CD4-positive, alpha-beta memory T cell (primary cell): Measurements from ENCODE around the gene GADD45G. TPM values are rescaled to one million over a fixed set of nuclear protein-coding genes. Genes with fewer than 3 reads are reported as not detected.

Source experiments
- CTCF ChIA-PET: fragments of 350-600 bp; sonication (Branson Sonifier 250); formaldehyde crosslinking; loops from one replicate; lab custom pipeline; 2021; ENCODE audit warnings: inconsistent platforms; ENCODE audit not compliant: partially characterized antibody; lab: Charles Lee
- POLR2A ChIA-PET: fragments of 350-600 bp; sonication (Branson Sonifier 250); formaldehyde crosslinking; loops from one replicate; lab custom pipeline; 2021; ENCODE audit not compliant: partially characterized antibody; lab: Charles Lee
- DNase-seq, 5 donors: peaks; one replicate each; pipeline versions ENCODE4 v3.0.0 to v3.0.0-alpha.2; 2020 to 2022; ENCODE audit warnings: mixed read lengths in 1 of 5
- H3K27ac ChIP-seq: one replicate; pipeline ENCODE4 v1.7.0; 2013; ENCODE audit warnings: low read depth, low read length
- H3K27me3 ChIP-seq: 2 replicates; pipeline ENCODE4 v1.7.0; 2013; ENCODE audit warnings: mild to moderate bottlenecking, low read length, moderate library complexity; ENCODE audit not compliant: insufficient read depth
- H3K36me3 ChIP-seq: 2 replicates; pipeline ENCODE4 v1.7.0; 2013; ENCODE audit warnings: mild to moderate bottlenecking, low read length, moderate library complexity; ENCODE audit not compliant: insufficient read depth
- H3K4me1 ChIP-seq: 2 replicates; pipeline ENCODE4 v1.7.0; 2013; ENCODE audit warnings: mild to moderate bottlenecking, low read length, moderate library complexity; ENCODE audit not compliant: insufficient read depth
- H3K4me3 ChIP-seq, 2 donors: one replicate each; pipeline ENCODE4 v1.7.0; 2013; ENCODE audit warnings: low read length in 2 of 2, mild to moderate bottlenecking in 1 of 2
- H3K9me3 ChIP-seq, 2 donors: one replicate each; pipeline ENCODE4 v1.7.0; 2013; ENCODE audit warnings: low read length in 2 of 2, control low read depth in 1 of 2; ENCODE audit not compliant: control insufficient read depth in 1 of 2
- H3K27ac Mint-ChIP-seq, 7 donors: one replicate each; pipeline ENCODE4 v1.8.0; 2020 to 2021; ENCODE audit warnings: mixed read lengths in 7 of 7, mild to moderate bottlenecking in 6 of 7, inconsistent platforms in 3 of 7, moderate library complexity in 3 of 7
- H3K27me3 Mint-ChIP-seq, 2 donors: one replicate each; pipeline ENCODE4 v1.8.0; 2020 to 2021; ENCODE audit warnings: mixed read lengths in 2 of 2
- H3K36me3 Mint-ChIP-seq, 2 donors: one replicate each; pipeline ENCODE4 v1.8.0; 2020 to 2021; ENCODE audit warnings: mixed read lengths in 2 of 2, inconsistent platforms in 1 of 2, mild to moderate bottlenecking in 1 of 2
- H3K4me1 Mint-ChIP-seq, 4 donors: one replicate each; pipeline ENCODE4 v1.8.0; 2020 to 2021; ENCODE audit warnings: mixed read lengths in 4 of 4, mild to moderate bottlenecking in 1 of 4
- H3K4me3 Mint-ChIP-seq, 8 donors: one replicate each; pipeline ENCODE4 v1.8.0; 2020 to 2021; ENCODE audit warnings: mixed read lengths in 8 of 8, mild to moderate bottlenecking in 7 of 8, moderate library complexity in 6 of 8, inconsistent platforms in 3 of 8
- H3K9me3 Mint-ChIP-seq, 8 donors: one replicate each; pipeline ENCODE4 v1.8.0; 2020 to 2021; ENCODE audit warnings: mixed read lengths in 8 of 8, mild to moderate bottlenecking in 5 of 8, inconsistent platforms in 3 of 8, moderate library complexity in 1 of 8
- intact Hi-C: fragments of 100-400 bp; cut with micrococcal nuclease; formaldehyde crosslinking; loops from one replicate; pipeline ENCODE4 v1.15.1; 2023
- polyA plus RNA-seq, 2 donors: library from polyadenylated mRNA; unstranded; fragments of 300-500 nt; fragmentation: Illumina TruSeq; gene quantifications; one replicate each; pipeline ENCODE4 v1.2.3, GENCODE V29; 2021
- total RNA-seq, 2 experiments: library from RNA; stranded (reverse); gene quantifications; one replicate each; pipeline ENCODE4 v1.2.3, GENCODE V29; 2021

Gene GADD45G
- total and polyA plus RNA-seq, 4 experiments from 2014 or later: 0.96 to 2.9 (median 2.4) TPM; not detected in 1

- Histone ChIP-seq H3K27me3 (no peaks in the 10 kb centered on the region), H3K36me3 (no peaks in the 10 kb centered on the region), H3K4me1 (no peaks in the 10 kb centered on the region), H3K9me3 (no peaks in the 10 kb centered on the region), H3K27ac (no peak overlapping the region), H3K4me3 (no peak overlapping the region)
- Mint-ChIP-seq H3K9me3 (no peaks in the 10 kb centered on the region), H3K36me3 (no peaks in the 10 kb centered on the region), H3K27me3 (no peaks in the 10 kb centered on the region), H3K27ac (no peak overlapping the region), H3K4me1 (no peaks in the 10 kb centered on the region), H3K4me3 (no peak overlapping the region)
- DNase-seq: no peak
- POLR2A ChIA-PET: no interaction called here
- intact Hi-C loops: no loop called here
- CTCF ChIA-PET: interaction anchor here (0.7 to 2.0 kb wide), 2 partner anchors 17 to 26 kb away, joined by 3 to 9 read pairs; no protein-coding TSS in a partner anchor
These were observed 14.2 kb downstream of the GADD45G start for GRCh38 chr9:89619019-89619418.

DNA sequence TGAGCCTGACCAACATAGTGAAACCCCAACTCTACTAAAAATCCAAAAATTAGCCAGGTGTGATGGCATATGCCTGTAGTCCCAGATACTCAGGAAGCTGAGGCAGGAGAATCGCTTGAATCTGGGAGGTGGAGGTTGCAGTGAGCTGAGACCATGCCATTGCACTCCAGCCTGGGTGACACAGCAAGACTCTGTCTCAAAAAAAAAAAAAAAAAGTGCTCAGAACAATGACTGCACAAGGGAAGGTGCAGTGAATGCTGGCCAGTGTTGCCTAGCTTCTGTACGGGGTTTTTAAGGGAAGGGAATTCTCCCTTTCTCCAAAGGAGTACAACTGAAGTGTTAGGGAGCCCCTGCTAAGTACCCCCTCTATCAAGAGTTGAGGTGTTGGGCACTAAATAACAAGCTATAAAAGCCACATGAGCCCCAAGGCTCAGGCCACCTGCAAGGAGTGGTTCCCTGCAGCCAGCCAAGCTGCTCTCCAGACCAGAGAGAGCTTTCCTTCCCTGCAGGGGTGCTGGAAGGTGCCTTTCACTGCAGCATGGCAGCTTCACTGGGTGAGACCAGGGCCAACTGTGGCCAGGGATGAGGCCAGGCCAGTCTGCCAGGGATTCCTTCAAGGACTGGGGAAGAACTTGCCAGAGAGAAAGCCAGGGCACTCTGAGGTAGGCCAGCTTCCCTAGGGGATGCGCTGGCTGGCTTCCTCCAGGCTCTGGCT lies 14.8 kb downstream of the GADD45G start:
- no peak overlapping the region for H3K27ac Mint-ChIP-seq
- no peaks in the 10 kb centered on the region for H3K36me3 ChIP-seq
- no peaks in the 10 kb centered on the region for H3K9me3 Mint-ChIP-seq
- H3K27me3 ChIP-seq: no peaks in the 10 kb centered on the region
- intact Hi-C loops: no loop called here
- H3K4me1 ChIP-seq: no peaks in the 10 kb centered on the region
- H3K27ac ChIP-seq: no peak overlapping the region
- H3K4me3 ChIP-seq: no peak overlapping the region
- no peaks in the 10 kb centered on the region for H3K36me3 Mint-ChIP-seq
- H3K27me3 Mint-ChIP-seq: no peaks in the 10 kb centered on the region
- CTCF ChIA-PET: interaction anchor here (1.4 to 2.0 kb wide), 2 partner anchors 8 to 17 kb away, joined by 3 to 9 read pairs; no protein-coding TSS in a partner anchor
- POLR2A ChIA-PET: no interaction called here
- no peak for DNase-seq
- H3K4me1 Mint-ChIP-seq: no peaks in the 10 kb centered on the region
- H3K9me3 ChIP-seq: no peaks in the 10 kb centered on the region
- no peak overlapping the region for H3K4me3 Mint-ChIP-seq

GRCh38 chr9:89621031-89621430 lies 16.2 kb downstream of the GADD45G start:
- ChIA-PET CTCF (interaction anchor here (1.1 to 2.0 kb wide), 2 partner anchors 19 to 27 kb away, joined by 4 to 9 read pairs; no protein-coding TSS in a partner anchor), POLR2A (no interaction called here)
- Mint-ChIP-seq H3K9me3 (no peaks in the 10 kb centered on the region), H3K36me3 (no peaks in the 10 kb centered on the region), H3K4me1 (no peaks in the 10 kb centered on the region), H3K4me3 (no peak overlapping the region), H3K27me3 (no peaks in the 10 kb centered on the region), H3K27ac (peak overlapping the region in 1 of 7 donors; percentile 22)
- no peak for DNase-seq
- Histone ChIP-seq H3K9me3 (no peaks in the 10 kb centered on the region), H3K4me1 (no peaks in the 10 kb centered on the region), H3K27ac (no peak overlapping the region), H3K27me3 (no peaks in the 10 kb centered on the region), H3K4me3 (no peak overlapping the region), H3K36me3 (no peaks in the 10 kb centered on the region)
- intact Hi-C loops: no loop called here

GRCh38 chr9:89621676-89622075 lies 16.9 kb downstream of the GADD45G start:
- no peaks in the 10 kb centered on the region for H3K9me3 Mint-ChIP-seq
- no peak overlapping the region for H3K27ac Mint-ChIP-seq
- H3K4me1 ChIP-seq: no peaks in the 10 kb centered on the region
- H3K27ac ChIP-seq: no peak overlapping the region
- CTCF ChIA-PET: interaction anchor here (1.1 kb wide), 1 partner anchor 28 kb away, joined by 4 read pairs; no protein-coding TSS in a partner anchor
- H3K4me3 Mint-ChIP-seq: no peak overlapping the region
- no peaks in the 10 kb centered on the region for H3K36me3 Mint-ChIP-seq
- intact Hi-C loops: no loop called here
- no peak overlapping the region for H3K4me3 ChIP-seq
- peaks cover 0 to under 1% of the 10 kb centered on the region in 2 donors for H3K27me3 Mint-ChIP-seq
- POLR2A ChIA-PET: no interaction called here
- H3K36me3 ChIP-seq: no peaks in the 10 kb centered on the region
- H3K9me3 ChIP-seq: no peaks in the 10 kb centered on the region
- H3K4me1 Mint-ChIP-seq: no peaks in the 10 kb centered on the region
- DNase-seq: no peak
- H3K27me3 ChIP-seq: no peaks in the 10 kb centered on the region

DNA sequence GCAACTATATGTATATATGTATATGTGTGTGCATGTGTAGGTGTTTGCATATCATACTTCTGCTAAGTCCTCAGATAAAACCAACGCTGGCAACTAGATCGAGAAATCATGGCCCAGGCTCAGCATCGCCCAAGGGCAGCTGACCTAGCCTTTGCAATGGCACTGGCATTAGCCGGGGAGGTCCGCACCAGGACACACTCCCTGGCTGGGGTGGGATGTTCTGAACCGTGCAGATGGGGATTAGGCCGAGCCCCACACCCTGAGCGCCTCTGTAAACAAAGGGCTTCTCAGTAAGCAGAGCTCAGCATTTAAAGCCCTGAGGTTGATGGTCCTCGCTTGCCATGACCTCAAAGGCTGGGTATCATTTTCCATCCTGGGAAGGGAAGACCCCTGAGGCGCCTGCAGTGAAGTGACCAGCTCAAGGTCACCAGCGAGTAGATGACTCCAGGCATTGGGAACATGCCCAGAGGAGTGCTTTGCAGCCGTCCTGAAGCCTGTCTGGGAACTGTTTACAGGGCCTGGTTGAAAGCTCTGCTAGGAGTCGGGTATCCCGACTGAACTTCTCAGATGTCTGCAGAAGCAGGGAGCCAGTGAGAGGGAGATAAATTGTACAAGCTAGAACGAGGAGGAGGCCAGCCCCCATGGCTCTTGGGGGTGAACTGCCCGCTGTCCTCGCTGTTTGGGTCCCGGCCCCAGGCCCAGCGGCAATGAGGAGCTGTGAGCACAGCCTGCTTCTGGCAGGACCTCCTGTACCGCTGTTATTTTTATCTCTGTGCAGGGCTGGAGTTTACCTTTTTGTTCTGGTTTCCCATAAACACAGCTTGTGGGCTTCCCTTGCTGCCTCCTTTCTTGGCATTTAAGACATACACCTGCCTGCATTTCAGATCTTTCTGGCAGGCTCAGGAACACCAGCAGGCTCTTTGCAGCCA lies 18.4 kb downstream of the GADD45G start:
- Histone ChIP-seq H3K4me1 (no peaks in the 10 kb centered on the region), H3K36me3 (no peaks in the 10 kb centered on the region), H3K27ac (no peak overlapping the region), H3K9me3 (no peaks in the 10 kb centered on the region), H3K4me3 (no peak overlapping the region), H3K27me3 (no peaks in the 10 kb centered on the region)
- no peak overlapping the region for H3K4me3 Mint-ChIP-seq
- no peak for DNase-seq
- no peaks in the 10 kb centered on the region for H3K4me1 Mint-ChIP-seq
- H3K27ac Mint-ChIP-seq: no peak overlapping the region
- CTCF ChIA-PET: interaction anchor here (1.2 kb wide), 1 partner anchor 20 kb away, joined by 3 read pairs; no protein-coding TSS in a partner anchor
- POLR2A ChIA-PET: no interaction called here
- H3K36me3 Mint-ChIP-seq: no peaks in the 10 kb centered on the region
- peaks cover 0 to 2% of the 10 kb centered on the region in 2 donors for H3K27me3 Mint-ChIP-seq
- no peaks in the 10 kb centered on the region for H3K9me3 Mint-ChIP-seq
- intact Hi-C loops: no loop called here

- Histone ChIP-seq H3K27me3 (no peaks in the 10 kb centered on the region), H3K4me3 (no peak overlapping the region), H3K9me3 (no peaks in the 10 kb centered on the region), H3K27ac (no peak overlapping the region), H3K4me1 (no peaks in the 10 kb centered on the region), H3K36me3 (no peaks in the 10 kb centered on the region)
- no peak for DNase-seq
- Mint-ChIP-seq H3K9me3 (no peaks in the 10 kb centered on the region), H3K4me3 (no peak overlapping the region), H3K36me3 (no peaks in the 10 kb centered on the region), H3K27me3 (peaks cover 0 to 2% of the 10 kb centered on the region in 2 donors), H3K27ac (no peak overlapping the region), H3K4me1 (no peaks in the 10 kb centered on the region)
- intact Hi-C loops: no loop called here
- POLR2A ChIA-PET: no interaction called here
- CTCF ChIA-PET: interaction anchor here (1.2 kb wide), 1 partner anchor 21 kb away, joined by 3 read pairs; no protein-coding TSS in a partner anchor
These were observed 19.2 kb downstream of the GADD45G start for GRCh38 chr9:89623925-89624420.
